Measurements from ENCODE around the gene RPL29. TPM values are rescaled to one million over a fixed set of nuclear protein-coding genes. Genes with fewer than 3 reads are reported as not detected.

Gene RPL29
- total and polyA plus RNA-seq, 8 donors = 643 to 1,829 (median 1,063) TPM

GRCh38 chr3:51945926-51946705, 49.6 kb downstream of the RPL29 start:
- H3K27ac ChIP-seq = no peak overlapping the region
- H3K36me3 ChIP-seq = no peaks in the 10 kb centered on the region
- H3K4me3 ChIP-seq = no peak overlapping the region
- WGBS, 2 donors = 84 to 90% methylated on average over 14 of the region's 14 CpGs
- FAIRE-seq (no peak), ATAC-seq (no peak), DNase-seq (peak in 1 of 6 donors; percentile 26)
- H3K27me3 ChIP-seq = no peaks in the 10 kb centered on the region
- TF ChIP-seq, protein P1, sequence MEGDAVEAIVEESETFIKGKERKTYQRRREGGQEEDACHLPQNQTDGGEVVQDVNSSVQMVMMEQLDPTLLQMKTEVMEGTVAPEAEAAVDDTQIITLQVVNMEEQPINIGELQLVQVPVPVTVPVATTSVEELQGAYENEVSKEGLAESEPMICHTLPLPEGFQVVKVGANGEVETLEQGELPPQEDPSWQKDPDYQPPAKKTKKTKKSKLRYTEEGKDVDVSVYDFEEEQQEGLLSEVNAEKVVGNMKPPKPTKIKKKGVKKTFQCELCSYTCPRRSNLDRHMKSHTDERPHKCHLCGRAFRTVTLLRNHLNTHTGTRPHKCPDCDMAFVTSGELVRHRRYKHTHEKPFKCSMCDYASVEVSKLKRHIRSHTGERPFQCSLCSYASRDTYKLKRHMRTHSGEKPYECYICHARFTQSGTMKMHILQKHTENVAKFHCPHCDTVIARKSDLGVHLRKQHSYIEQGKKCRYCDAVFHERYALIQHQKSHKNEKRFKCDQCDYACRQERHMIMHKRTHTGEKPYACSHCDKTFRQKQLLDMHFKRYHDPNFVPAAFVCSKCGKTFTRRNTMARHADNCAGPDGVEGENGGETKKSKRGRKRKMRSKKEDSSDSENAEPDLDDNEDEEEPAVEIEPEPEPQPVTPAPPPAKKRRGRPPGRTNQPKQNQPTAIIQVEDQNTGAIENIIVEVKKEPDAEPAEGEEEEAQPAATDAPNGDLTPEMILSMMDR (IDR thresholded peaks at IDR 0.05) = no peak
- peaks cover 0 to 4% (median 0%) of the 10 kb centered on the region in 3 donors for H3K4me1 ChIP-seq
- no peaks in the 10 kb centered on the region for H3K9me3 ChIP-seq
- intact Hi-C loops (cut with DNase I) = loop anchor here in 1 of 3 donors (10.0 kb wide), 1 partner anchor 179 kb away; no protein-coding TSS in a partner anchor

GRCh38 chr3:51945031-51945840, 50.5 kb downstream of the RPL29 start:
- intact Hi-C loops (cut with DNase I) = loop anchor here in 1 of 3 donors (10.0 kb wide), 1 partner anchor 180 kb away; no protein-coding TSS in a partner anchor
- Histone ChIP-seq H3K4me1 (peaks cover 0 to 13% (median 5%) of the 10 kb centered on the region in 3 donors), H3K9me3 (no peaks in the 10 kb centered on the region), H3K27me3 (no peaks in the 10 kb centered on the region), H3K4me3 (no peak overlapping the region), H3K27ac (no peak overlapping the region), H3K36me3 (no peaks in the 10 kb centered on the region)
- FAIRE-seq (no peak), ATAC-seq (no peak), DNase-seq (peak in 1 of 6 donors; percentile 27)
- WGBS, 2 donors = 74 to 78% methylated on average over 18 of the region's 18 CpGs
- TF ChIP-seq, protein P1 (IDR thresholded peaks at IDR 0.05) = no peak

- intact Hi-C loops (cut with DNase I) = loop anchor here in 1 of 3 donors (10.0 kb wide), 1 partner anchor 180 kb away; no protein-coding TSS in a partner anchor
- Histone ChIP-seq H3K36me3 (no peaks in the 10 kb centered on the region), H3K4me3 (no peak overlapping the region), H3K9me3 (no peaks in the 10 kb centered on the region), H3K27me3 (no peaks in the 10 kb centered on the region), H3K27ac (no peak overlapping the region), H3K4me1 (peaks cover 0 to 18% (median 5%) of the 10 kb centered on the region in 3 donors)
- TF ChIP-seq, protein P1 (IDR thresholded peaks at IDR 0.05) = no peak
- ATAC-seq (no peak), FAIRE-seq (no peak), DNase-seq (no peak)
- 79 to 83% methylated on average over 11 of the region's 11 CpGs for WGBS, 2 donors
Observed at GRCh38 chr3:51944451-51945021, 51.2 kb downstream of the RPL29 start.

Other genes with a start within 250 kb of the RPL29 start
- not detected for gene IQCF6, start 216.7 kb downstream of the RPL29 start, total RNA-seq
- gene IQCF6, start 216.7 kb downstream of the RPL29 start, polyA plus RNA-seq = not detected
- gene IQCF2, start 134.3 kb downstream of the RPL29 start, total RNA-seq = not detected
- not detected for gene IQCF2, start 134.3 kb downstream of the RPL29 start, polyA plus RNA-seq
- not detected for gene IQCF5, start 120.3 kb downstream of the RPL29 start, total RNA-seq
- not detected for gene IQCF5, start 120.3 kb downstream of the RPL29 start, polyA plus RNA-seq
- not detected for gene IQCF1, start 92.5 kb downstream of the RPL29 start, total RNA-seq
- gene IQCF1, start 92.5 kb downstream of the RPL29 start, polyA plus RNA-seq = not detected
- gene RRP9, start 54.0 kb downstream of the RPL29 start, total RNA-seq = 1 to 10 TPM; 3.8 to 9.0 (median 7.0) TPM
- 10 to 100 TPM; 13.7 to 13.8 TPM for gene RRP9, start 54.0 kb downstream of the RPL29 start, polyA plus RNA-seq
- 1 to 10 TPM; 2.1 to 5.9 (median 4.2) TPM for gene PARP3, start 53.5 kb downstream of the RPL29 start, total RNA-seq
- 1 to 10 TPM; 7.9 to 8.3 TPM for gene PARP3, start 53.5 kb downstream of the RPL29 start, polyA plus RNA-seq
- under 1 TPM in 5 of 6 donors, not detected in 1; 0.08 to 0.09 (median 0.09) TPM for gene GPR62, start 40.5 kb downstream of the RPL29 start, total RNA-seq
- under 1 TPM in 1 of 2 donors, not detected in 1; 0.26 TPM for gene GPR62, start 40.5 kb downstream of the RPL29 start, polyA plus RNA-seq
- 10 to 100 TPM; 10.7 to 19.8 (median 14.5) TPM for gene PCBP4, start 28.4 kb downstream of the RPL29 start, total RNA-seq
- 10 to 100 TPM; 43.3 to 55.2 TPM for gene PCBP4, start 28.4 kb downstream of the RPL29 start, polyA plus RNA-seq
- gene ABHD14B, start 21.8 kb downstream of the RPL29 start, total RNA-seq = 10 to 100 TPM; 26.6 to 37.9 (median 31.8) TPM
- gene ABHD14B, start 21.8 kb downstream of the RPL29 start, polyA plus RNA-seq = 10 to 100 TPM; 42.7 to 50.1 TPM
- 10 to 100 TPM in 2 of 6 donors, 1 to 10 TPM in 4; 5.9 to 11.2 (median 9.0) TPM for gene ABHD14A, start 20.8 kb downstream of the RPL29 start, total RNA-seq
- 10 to 100 TPM; 30.5 to 36.3 TPM for gene ABHD14A, start 20.8 kb downstream of the RPL29 start, polyA plus RNA-seq
- 10 to 100 TPM in 4 of 6 donors, 1 to 10 TPM in 2; 5.7 to 16.8 (median 14.2) TPM for gene ACY1, start 12.4 kb downstream of the RPL29 start, total RNA-seq
- gene ACY1, start 12.4 kb downstream of the RPL29 start, polyA plus RNA-seq = 10 to 100 TPM; 15.8 to 21.5 TPM
- gene DUSP7, start 60.7 kb upstream of the RPL29 start, total RNA-seq = 1 to 10 TPM; 2.8 to 7.6 (median 4.6) TPM
- gene DUSP7, start 60.7 kb upstream of the RPL29 start, polyA plus RNA-seq = 1 to 10 TPM; 2.6 to 6.2 TPM
- 1 to 10 TPM in 1 of 6 donors, under 1 TPM in 5; 0.37 to 1.1 (median 0.71) TPM for gene POC1A, start 158.5 kb upstream of the RPL29 start, total RNA-seq
- gene POC1A, start 158.5 kb upstream of the RPL29 start, polyA plus RNA-seq = under 1 TPM; 0.46 to 0.80 TPM
- gene ALAS1, start 202.3 kb upstream of the RPL29 start, total RNA-seq = 10 to 100 TPM; 10.1 to 21.7 (median 12.9) TPM
- gene ALAS1, start 202.3 kb upstream of the RPL29 start, polyA plus RNA-seq = 10 to 100 TPM in 1 of 2 donors, 1 to 10 TPM in 1; 8.4 to 20.2 TPM
- gene TLR9, start 229.8 kb upstream of the RPL29 start, total RNA-seq = under 1 TPM in 4 of 6 donors, not detected in 2; 0.03 to 0.47 (median 0.04) TPM
- under 1 TPM; 0.05 to 0.27 TPM for gene TLR9, start 229.8 kb upstream of the RPL29 start, polyA plus RNA-seq
- 10 to 100 TPM in 4 of 6 donors, 1 to 10 TPM in 2; 8.9 to 26.8 (median 11.3) TPM for gene TWF2, start 243.3 kb upstream of the RPL29 start, total RNA-seq
- 10 to 100 TPM; 12.9 to 15.9 TPM for gene TWF2, start 243.3 kb upstream of the RPL29 start, polyA plus RNA-seq
- gene PPM1M, start 249.9 kb upstream of the RPL29 start, total RNA-seq = 10 to 100 TPM in 1 of 6 donors, 1 to 10 TPM in 5; 4.0 to 15.2 (median 6.7) TPM
- 10 to 100 TPM in 1 of 2 donors, 1 to 10 TPM in 1; 9.2 to 11.8 TPM for gene PPM1M, start 249.9 kb upstream of the RPL29 start, polyA plus RNA-seq